ENCODE data around the gene TBC1D5. TPM values are rescaled to one million over a fixed set of nuclear protein-coding genes. Genes with fewer than 3 reads are reported as not detected.

Gene TBC1D5
- total and polyA plus RNA-seq, 2 of the 4 experiments (the other 2 are of a cell fraction): 16.4 to 57.0 TPM

- H3K14ac ChIP-seq (replicated peaks; ENCODE audit: low read depth, low read length): no peak overlapping the region
- H3K4me3 ChIP-seq (ENCODE audit: insufficient read depth, low read depth, low read length): no peak overlapping the region
- no peak overlapping the region for H2BK15ac ChIP-seq (ENCODE audit: low read depth, low read length)
- no TSS peak for BruUV-seq (replicated peaks)
- TF ChIP-seq CHD1 (IDR thresholded peaks at IDR 0.05; ENCODE audit: low read depth, low read length): no peak
- no peak for TF ChIP-seq ELK1 (IDR thresholded peaks at IDR 0.05; ENCODE audit: borderline replicate concordance, low read depth, low read length)
- no peak for TF ChIP-seq FOS (IDR thresholded peaks at IDR 0.05; ENCODE audit: low read depth, low read length)
- no peak for TF ChIP-seq MXI1 (IDR thresholded peaks at IDR 0.05; ENCODE audit: borderline replicate concordance, low read depth, low read length)
- TF ChIP-seq POLR2A (IDR thresholded peaks at IDR 0.05; ENCODE audit: low read depth, low read length): no peak
- no peak for TF ChIP-seq RAD21 (IDR thresholded peaks at IDR 0.05; ENCODE audit: low read length)
- no peak for TF ChIP-seq MAFK (IDR thresholded peaks at IDR 0.05; ENCODE audit: low read depth, low read length)
- no peak for TF ChIP-seq NFE2L2 (IDR thresholded peaks at IDR 0.05; ENCODE audit: low read depth, low read length)
- TF ChIP-seq SMC3 (IDR thresholded peaks at IDR 0.05; ENCODE audit: low read depth, low read length): no peak
- TF ChIP-seq MAZ (IDR thresholded peaks at IDR 0.05; ENCODE audit: borderline replicate concordance, low read depth, low read length): no peak
- TF ChIP-seq RCOR1 (IDR thresholded peaks at IDR 0.05; ENCODE audit: insufficient replicate concordance, low read length): no peak
- TF ChIP-seq CTCF (conservative IDR thresholded peaks at IDR 0.05; ENCODE audit: low read depth, low read length): no peak
- no peak for TF ChIP-seq USF2 (IDR thresholded peaks at IDR 0.05; ENCODE audit: low read depth, low read length)
- no peak for TF ChIP-seq BHLHE40 (IDR thresholded peaks at IDR 0.05; ENCODE audit: low read depth, low read length)
- no peak for TF ChIP-seq RFX5 (IDR thresholded peaks at IDR 0.05; ENCODE audit: low read depth, low read length)
- no peak for TF ChIP-seq CEBPB (IDR thresholded peaks at IDR 0.05; ENCODE audit: low read depth, low read length)
- no peak overlapping the region for H3K27ac ChIP-seq (ENCODE audit: insufficient read depth, low read length)
- ChIA-PET CTCF (interaction anchor here (0.9 kb wide), 1 partner anchor 14 kb away, joined by 3 read pairs; no protein-coding TSS in a partner anchor), POLR2A (ENCODE audit: unreplicated experiment) (no interaction called here)
- intact Hi-C loops (cut with micrococcal nuclease): no loop called here
- no peak overlapping the region for H3K9ac ChIP-seq (ENCODE audit: low read depth, low read length)
- WGBS, 2 experiments (ENCODE audit: extremely low coverage in 2 of 2, insufficient read length in 1 of 2): no CpG with 5 or more reads among the region's 3 CpGs
- no peaks in the 10 kb centered on the region for H3K4me1 ChIP-seq (ENCODE audit: control insufficient read depth, insufficient read depth, low read length)
- H2AFZ ChIP-seq (replicated peaks; ENCODE audit: low read length, poor library complexity): no peak overlapping the region
- H3K18ac ChIP-seq (ENCODE audit: low read depth, low read length): no peak overlapping the region
- ATAC-seq (ENCODE audit: low read depth): peak; percentile 27; the same call in 1 of the 2 replicates
- H4K91ac ChIP-seq (ENCODE audit: insufficient read depth, low read depth, low read length): no peak overlapping the region
- H4K5ac ChIP-seq (ENCODE audit: low read depth, low read length): no peak overlapping the region
- in situ Hi-C loops (cut with MboI; ENCODE audit: low sequenced_read_pairs): no loop called here
- DNase-seq: no peak
- H3K9me1 ChIP-seq (ENCODE audit: insufficient read depth, low read length): no peaks in the 10 kb centered on the region
- H4K20me1 ChIP-seq (ENCODE audit: insufficient read depth, low read length): no peaks in the 10 kb centered on the region
- no peak overlapping the region for H4K8ac ChIP-seq (ENCODE audit: low read depth in 2 of 2, low read length in 2 of 2)
- H3K4ac ChIP-seq (ENCODE audit: low read depth, low read length): no peak overlapping the region
- H2AK9ac ChIP-seq (replicated peaks; ENCODE audit: low read depth, low read length, poor library complexity): no peak overlapping the region
- no peak overlapping the region for H2BK20ac ChIP-seq (ENCODE audit: low read depth, low read length)
- H3K23ac ChIP-seq (ENCODE audit: low read depth, low read length): no peak overlapping the region
- H2AK5ac ChIP-seq (ENCODE audit: low read depth, low read length): no peak overlapping the region
- H3K56ac ChIP-seq (ENCODE audit: extremely low read depth, insufficient read depth, low read length): no peak overlapping the region
- H3K27me3 ChIP-seq (ENCODE audit: control insufficient read depth, insufficient read depth, low read length): no peaks in the 10 kb centered on the region
- no peak overlapping the region for H2BK120ac ChIP-seq (ENCODE audit: low read depth, low read length)
- H3K4me2 ChIP-seq (ENCODE audit: low read depth, low read length): no peak overlapping the region
- H3K36me3 ChIP-seq (ENCODE audit: control insufficient read depth, insufficient read depth, low read length): no peaks in the 10 kb centered on the region
- no peaks in the 10 kb centered on the region for H3K9me3 ChIP-seq (ENCODE audit: control insufficient read depth, insufficient read depth, low read length)
- H3K79me1 ChIP-seq (ENCODE audit: low read depth in 1 of 2, low read length in 2 of 2): no peaks in the 10 kb centered on the region
- dilution Hi-C loops (cut with HindIII; ENCODE audit: low sequenced_read_pairs, unreplicated experiment): no loop called here
- no peak overlapping the region for H2BK5ac ChIP-seq (ENCODE audit: low read depth, low read length, poor library complexity, severe bottlenecking)
Measured at GRCh38 chr3:17336291-17336690, 406.1 kb downstream of the TBC1D5 start.

All from IMR-90 (cell line).